KMS-11 (cell line): Measurements from ENCODE around the gene PGBD5.

ENCODE experiments used
- H2AFZ ChIP-seq: fragments of 200-600 bp; sonication (generic); 2 replicates; pipeline ENCODE4 v1.6.1; 2016; ENCODE audit warnings: antibody characterized with exemption, mixed run types, low read depth
- H3K27ac ChIP-seq: fragments of 200-600 bp; sonication (generic); 2 replicates; pipeline ENCODE4 v1.6.1; 2016; ENCODE audit warnings: mild to moderate bottlenecking, mixed run types
- H3K27me3 ChIP-seq: fragments of 200-600 bp; sonication (generic); 2 replicates; pipeline ENCODE4 v1.6.1; 2017; ENCODE audit warnings: mild to moderate bottlenecking, low read depth, mixed run types, moderate library complexity; ENCODE audit not compliant: insufficient read depth
- H3K36me3 ChIP-seq: fragments of 200-600 bp; sonication (generic); 2 replicates; pipeline ENCODE4 v1.6.1; 2017; ENCODE audit warnings: mild to moderate bottlenecking, mixed run types; ENCODE audit not compliant: insufficient read depth
- H3K4me1 ChIP-seq: fragments of 200-600 bp; sonication (generic); 2 replicates; pipeline ENCODE4 v1.6.1; 2016; ENCODE audit warnings: mild to moderate bottlenecking, low read depth, mixed run types; ENCODE audit not compliant: poor library complexity, severe bottlenecking
- H3K4me2 ChIP-seq: fragments of 200-600 bp; sonication (generic); 2 replicates; pipeline ENCODE4 v1.7.0; 2016; ENCODE audit warnings: mild to moderate bottlenecking, mixed run types
- H3K4me3 ChIP-seq: fragments of 200-600 bp; sonication (generic); IDR thresholded peaks from 2 replicates; pipeline ENCODE4 v1.6.1; 2017; ENCODE audit warnings: low read depth, low read length, mixed read lengths; ENCODE audit not compliant: insufficient read depth
- H3K79me2 ChIP-seq: fragments of 200-600 bp; sonication (generic); 2 replicates; pipeline ENCODE4 v1.6.1; 2016; ENCODE audit warnings: low read depth, mixed run types; ENCODE audit not compliant: insufficient read depth
- H3K9ac ChIP-seq: fragments of 200-600 bp; sonication (generic); 2 replicates; pipeline ENCODE4 v1.6.1; 2016; ENCODE audit warnings: mild to moderate bottlenecking, mixed run types
- H4K20me1 ChIP-seq: fragments of 200-600 bp; sonication (generic); 2 replicates; pipeline ENCODE4 v1.6.1; 2016; ENCODE audit warnings: mild to moderate bottlenecking, mixed run types; ENCODE audit not compliant: insufficient read depth
- TF ChIP-seq, protein P1 (sequence below): fragments of 200-600 bp; sonication (generic); conservative IDR thresholded peaks from 2 replicates; pipeline ENCODE4 v1.6.1; 2017; ENCODE audit warnings: low read depth, mild to moderate bottlenecking, antibody characterized with exemption, low read length, moderate library complexity, mixed read lengths

PGBD5 gene

DNA sequence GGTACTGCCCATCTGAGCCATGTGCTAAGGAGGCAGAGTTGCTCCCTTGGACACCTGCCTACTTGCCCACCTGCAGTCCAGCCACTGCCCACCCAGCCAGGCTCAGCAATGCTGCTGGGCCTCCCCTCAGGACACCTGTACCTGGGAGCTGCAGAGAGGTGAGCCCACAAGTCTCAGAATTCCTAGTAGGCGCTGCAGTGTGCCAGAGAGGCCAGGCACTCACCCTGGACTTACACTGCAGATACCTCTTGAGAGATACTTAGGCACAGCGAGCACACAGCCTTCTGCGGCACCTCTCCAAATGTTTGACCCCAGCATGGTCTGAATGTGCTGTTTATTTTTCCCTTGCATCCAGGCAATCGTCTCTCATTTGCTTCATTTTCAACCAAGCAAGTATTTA, 71.0 kb downstream of the PGBD5 start:
- H3K4me2 ChIP-seq = no peak overlapping the region
- no peaks in the 10 kb centered on the region for H3K79me2 ChIP-seq
- TF ChIP-seq, protein P1, sequence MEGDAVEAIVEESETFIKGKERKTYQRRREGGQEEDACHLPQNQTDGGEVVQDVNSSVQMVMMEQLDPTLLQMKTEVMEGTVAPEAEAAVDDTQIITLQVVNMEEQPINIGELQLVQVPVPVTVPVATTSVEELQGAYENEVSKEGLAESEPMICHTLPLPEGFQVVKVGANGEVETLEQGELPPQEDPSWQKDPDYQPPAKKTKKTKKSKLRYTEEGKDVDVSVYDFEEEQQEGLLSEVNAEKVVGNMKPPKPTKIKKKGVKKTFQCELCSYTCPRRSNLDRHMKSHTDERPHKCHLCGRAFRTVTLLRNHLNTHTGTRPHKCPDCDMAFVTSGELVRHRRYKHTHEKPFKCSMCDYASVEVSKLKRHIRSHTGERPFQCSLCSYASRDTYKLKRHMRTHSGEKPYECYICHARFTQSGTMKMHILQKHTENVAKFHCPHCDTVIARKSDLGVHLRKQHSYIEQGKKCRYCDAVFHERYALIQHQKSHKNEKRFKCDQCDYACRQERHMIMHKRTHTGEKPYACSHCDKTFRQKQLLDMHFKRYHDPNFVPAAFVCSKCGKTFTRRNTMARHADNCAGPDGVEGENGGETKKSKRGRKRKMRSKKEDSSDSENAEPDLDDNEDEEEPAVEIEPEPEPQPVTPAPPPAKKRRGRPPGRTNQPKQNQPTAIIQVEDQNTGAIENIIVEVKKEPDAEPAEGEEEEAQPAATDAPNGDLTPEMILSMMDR = no peak
- no peak overlapping the region for H3K27ac ChIP-seq
- no peaks in the 10 kb centered on the region for H3K27me3 ChIP-seq
- no peaks in the 10 kb centered on the region for H4K20me1 ChIP-seq
- no peaks in the 10 kb centered on the region for H3K36me3 ChIP-seq
- H3K4me1 ChIP-seq = no peaks in the 10 kb centered on the region
- no peak overlapping the region for H2AFZ ChIP-seq
- H3K4me3 ChIP-seq = no peak overlapping the region
- H3K9ac ChIP-seq = no peak overlapping the region

DNA sequence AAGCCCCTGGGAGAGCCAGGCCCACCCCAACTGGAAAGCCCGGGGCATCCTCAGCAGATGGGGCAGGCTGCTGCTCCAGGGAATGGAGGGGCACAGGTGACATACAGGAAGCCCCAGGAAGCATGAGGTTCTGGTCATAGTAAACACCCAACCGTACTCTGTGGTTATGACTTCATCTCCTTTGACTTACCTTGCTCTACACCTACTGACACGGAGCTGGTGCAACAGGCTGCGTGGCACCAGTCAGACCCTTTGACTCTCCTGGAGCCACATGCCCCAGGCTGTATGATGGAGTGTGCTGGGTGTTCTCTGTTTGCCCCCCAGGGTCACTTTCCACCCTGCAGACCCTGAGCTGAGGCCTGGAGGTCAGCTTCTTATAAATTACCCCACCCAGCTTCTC, 72.1 kb downstream of the PGBD5 start:
- no peaks in the 10 kb centered on the region for H3K79me2 ChIP-seq
- H3K4me2 ChIP-seq = no peak overlapping the region
- no peak overlapping the region for H3K27ac ChIP-seq
- no peaks in the 10 kb centered on the region for H4K20me1 ChIP-seq
- H2AFZ ChIP-seq = no peak overlapping the region
- no peaks in the 10 kb centered on the region for H3K4me1 ChIP-seq
- no peak overlapping the region for H3K9ac ChIP-seq
- no peak overlapping the region for H3K4me3 ChIP-seq
- TF ChIP-seq, protein P1 = no peak
- H3K27me3 ChIP-seq = no peaks in the 10 kb centered on the region
- H3K36me3 ChIP-seq = no peaks in the 10 kb centered on the region

DNA sequence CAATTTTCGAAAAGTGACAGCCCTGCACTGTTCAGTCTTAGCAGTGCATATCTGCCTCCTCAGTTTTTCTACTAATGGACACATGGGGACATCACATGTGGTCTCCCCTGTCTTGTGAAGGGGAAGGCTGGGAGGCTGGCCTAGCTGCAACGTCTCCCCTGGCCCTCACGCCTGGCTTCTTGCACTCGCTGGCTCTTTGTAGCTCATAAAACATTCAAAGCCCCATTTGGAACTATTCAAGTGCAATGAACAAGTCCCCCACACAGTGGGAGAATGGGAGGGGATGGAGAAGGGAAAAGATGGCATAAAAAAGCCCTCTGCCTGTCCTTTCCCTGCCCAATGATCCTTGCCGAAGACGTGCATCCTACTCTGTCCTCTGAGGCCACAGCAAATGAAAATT, 73.6 kb downstream of the PGBD5 start:
- Histone ChIP-seq H3K79me2 (no peaks in the 10 kb centered on the region), H3K36me3 (no peaks in the 10 kb centered on the region), H3K4me3 (no peak overlapping the region), H3K27ac (no peak overlapping the region), H3K9ac (no peak overlapping the region), H2AFZ (no peak overlapping the region), H3K4me2 (no peak overlapping the region), H3K27me3 (no peaks in the 10 kb centered on the region), H4K20me1 (no peaks in the 10 kb centered on the region), H3K4me1 (no peaks in the 10 kb centered on the region)
- TF ChIP-seq, protein P1 = no peak

DNA sequence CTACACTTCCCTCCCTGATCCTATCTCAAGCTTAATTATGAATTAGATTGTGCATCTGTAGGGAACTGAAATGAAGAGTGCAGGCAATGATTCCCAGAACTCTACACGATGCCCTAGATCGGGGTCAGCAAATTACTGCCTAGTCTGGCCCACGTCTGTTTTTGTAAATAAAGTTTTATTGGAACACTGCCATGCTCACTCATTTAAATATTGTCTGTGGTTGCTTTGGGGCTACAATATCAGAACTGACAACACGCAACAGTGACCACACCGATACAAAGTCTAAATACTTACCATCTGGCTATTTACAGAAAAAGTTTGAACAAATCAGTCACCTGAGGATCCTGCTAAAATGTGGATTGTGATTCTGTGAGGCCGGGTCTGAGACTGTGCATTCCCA, 74.1 kb downstream of the PGBD5 start:
- Histone ChIP-seq H3K36me3 (no peaks in the 10 kb centered on the region), H3K4me2 (no peak overlapping the region), H3K4me3 (no peak overlapping the region), H3K27me3 (no peaks in the 10 kb centered on the region), H3K4me1 (no peaks in the 10 kb centered on the region), H2AFZ (no peak overlapping the region), H4K20me1 (no peaks in the 10 kb centered on the region), H3K79me2 (no peaks in the 10 kb centered on the region), H3K27ac (no peak overlapping the region), H3K9ac (no peak overlapping the region)
- TF ChIP-seq, protein P1 = no peak

DNA sequence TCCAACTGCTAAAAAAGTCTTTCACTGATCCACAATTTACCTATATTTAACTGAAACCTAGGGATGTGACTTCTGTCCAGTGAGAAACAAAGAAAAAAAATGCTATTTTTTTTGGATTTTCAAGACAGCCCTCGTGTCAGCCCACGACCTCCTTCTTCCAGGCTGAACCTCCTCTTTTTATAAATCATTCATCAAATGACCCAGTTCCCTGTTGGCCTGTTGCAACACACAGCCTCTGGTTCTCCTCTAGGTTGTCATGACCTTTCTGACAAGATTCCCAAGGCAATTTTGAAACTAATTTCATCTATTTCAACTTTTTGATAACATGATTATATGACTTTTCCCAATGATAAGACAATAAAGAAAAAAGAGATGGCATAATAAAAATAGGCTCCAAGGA, 74.6 kb downstream of the PGBD5 start:
- H4K20me1 ChIP-seq = no peaks in the 10 kb centered on the region
- no peaks in the 10 kb centered on the region for H3K27me3 ChIP-seq
- H3K79me2 ChIP-seq = no peaks in the 10 kb centered on the region
- H3K36me3 ChIP-seq = no peaks in the 10 kb centered on the region
- no peak overlapping the region for H3K9ac ChIP-seq
- no peak overlapping the region for H3K27ac ChIP-seq
- H3K4me1 ChIP-seq = no peaks in the 10 kb centered on the region
- H3K4me3 ChIP-seq = no peak overlapping the region
- TF ChIP-seq, protein P1 = no peak
- H2AFZ ChIP-seq = no peak overlapping the region
- H3K4me2 ChIP-seq = no peak overlapping the region
